Neural cell (in vitro differentiated cells): Measurements from ENCODE around the gene CDH12. TPM values are rescaled to one million over a fixed set of nuclear protein-coding genes. Genes with fewer than 3 reads are reported as not detected.

Experiments
- H2AFZ ChIP-seq: fragments of 200-600, 300-800 bp; sonication (generic), shearing (Covaris generic); 2 replicates; pipeline ENCODE4 v1.6.0; 2014; ENCODE audit warnings: low read depth, mild to moderate bottlenecking, antibody characterized with exemption, low read length, moderate library complexity
- H3F3A ChIP-seq: fragments of 200-600 bp; shearing (Covaris generic); 2 replicates; pipeline ENCODE4 v1.6.1; 2016; ENCODE audit warnings: mild to moderate bottlenecking, moderate library complexity, mixed read lengths, antibody characterized with exemption, low read length; ENCODE audit not compliant: insufficient read depth, poor library complexity, severe bottlenecking
- H3K27ac ChIP-seq: fragments of 200-600, 300-800 bp; sonication (generic), shearing (Covaris generic); 2 replicates; pipeline ENCODE4 v1.5.1; 2014; ENCODE audit warnings: mild to moderate bottlenecking, low read length, moderate library complexity
- H3K27me3 ChIP-seq: fragments of 300-800, 200-600 bp; sonication (generic), shearing (Covaris generic); 2 replicates; pipeline ENCODE4 v1.6.0; 2014; ENCODE audit warnings: mild to moderate bottlenecking, low read depth, low read length, moderate library complexity; ENCODE audit not compliant: insufficient read depth
- H3K36me3 ChIP-seq: fragments of 300-800, 200-600 bp; sonication (generic), shearing (Covaris generic); 2 replicates; pipeline ENCODE4 v1.5.1; 2014; ENCODE audit warnings: mild to moderate bottlenecking, antibody characterized with exemption, low read length, moderate library complexity; ENCODE audit not compliant: insufficient read depth
- H3K4me2 ChIP-seq: fragments of 300-800, 200-600 bp; sonication (generic), shearing (Covaris generic); 2 replicates; pipeline ENCODE4 v1.6.0; 2014; ENCODE audit warnings: mild to moderate bottlenecking, low read length
- H3K4me3 ChIP-seq: fragments of 300-800, 200-600 bp; sonication (generic), shearing (Covaris generic); 2 replicates; pipeline ENCODE4 v1.5.1; 2014; ENCODE audit warnings: mild to moderate bottlenecking, low read length, moderate library complexity
- H3K79me2 ChIP-seq: fragments of 200-600 bp; shearing (Covaris generic); replicated peaks from 2 replicates; pipeline ENCODE4 v1.6.0; 2014; ENCODE audit warnings: mild to moderate bottlenecking, low read length, moderate library complexity; ENCODE audit not compliant: insufficient read depth
- H3K9ac ChIP-seq: fragments of 300-800, 200-600 bp; sonication (generic), shearing (Covaris generic); 2 replicates; pipeline ENCODE4 v1.6.1; 2016; ENCODE audit warnings: mild to moderate bottlenecking, low read length, mixed read lengths
- H3K9me2 ChIP-seq: fragments of 200-600 bp; shearing (Covaris generic); 2 replicates; pipeline ENCODE4 v1.6.1; 2016; ENCODE audit warnings: mild to moderate bottlenecking, low read length, mixed read lengths; ENCODE audit not compliant: insufficient read depth
- H3K9me3 ChIP-seq: fragments of 200-600, 300-800 bp; sonication (generic), shearing (Covaris generic); 2 replicates; pipeline ENCODE4 v1.6.1; 2016; ENCODE audit warnings: mild to moderate bottlenecking, mixed run types, low read length, moderate library complexity, mixed read lengths
- H4K20me1 ChIP-seq: fragments of 200-600 bp; shearing (Covaris generic); 2 replicates; pipeline ENCODE4 v1.6.1; 2016; ENCODE audit warnings: mild to moderate bottlenecking, mixed run types; ENCODE audit not compliant: insufficient read depth
- EP300 ChIP-seq: fragments of 450-650 bp; conservative IDR thresholded peaks from 2 replicates; pipeline ENCODE4 v1.6.1; 2014; ENCODE audit warnings: antibody characterized with exemption, mild to moderate bottlenecking, moderate library complexity; ENCODE audit not compliant: poor library complexity, severe bottlenecking
- EZH2 ChIP-seq: fragments of 200-600, 300-800 bp; shearing (Covaris generic), sonication (generic); IDR thresholded peaks from 2 replicates; pipeline ENCODE4 v1.6.1; 2014; ENCODE audit warnings: antibody characterized with exemption, low read length, borderline replicate concordance, mild to moderate bottlenecking; ENCODE audit not compliant: insufficient read depth, poor library complexity, severe bottlenecking
- MXI1 ChIP-seq: fragments of 450-650 bp; conservative IDR thresholded peaks from 2 replicates; pipeline ENCODE4 v1.6.1; 2014; ENCODE audit warnings: antibody characterized with exemption, mild to moderate bottlenecking; ENCODE audit not compliant: poor library complexity, severe bottlenecking
- POLR2AphosphoS5 ChIP-seq: IDR thresholded peaks from 2 replicates; pipeline ENCODE4 v1.6.1; 2012
- RAD21 ChIP-seq: fragments of 450-650 bp; conservative IDR thresholded peaks from 2 replicates; pipeline ENCODE4 v1.6.1; 2014; ENCODE audit warnings: antibody characterized with exemption, mild to moderate bottlenecking, moderate library complexity
- SMC3 ChIP-seq: fragments of 450-650 bp; conservative IDR thresholded peaks from 2 replicates; pipeline ENCODE4 v1.6.1; 2014; ENCODE audit warnings: antibody characterized with exemption, mild to moderate bottlenecking, moderate library complexity; ENCODE audit not compliant: poor library complexity
- TAF1 ChIP-seq: IDR thresholded peaks from 2 replicates; pipeline ENCODE4 v1.6.1; 2012; ENCODE audit warnings: low read depth
- polyA plus RNA-seq: library from polyadenylated mRNA; depleted of rRNA; stranded (reverse); fragments of >200 nt; gene quantifications from 2 replicates; pipeline ENCODE4 v1.2.3, GENCODE V29; 2014
- TF ChIP-seq, protein P1 (sequence below): fragments of 450-650 bp; IDR thresholded peaks from 2 replicates; pipeline ENCODE4 v1.5.1; 2014; ENCODE audit warnings: antibody characterized with exemption, mild to moderate bottlenecking, moderate library complexity; ENCODE audit not compliant: poor library complexity, severe bottlenecking
- TF ChIP-seq, protein P2 (sequence below): IDR thresholded peaks from 2 replicates; pipeline ENCODE4 v1.6.1; 2012; ENCODE audit warnings: borderline replicate concordance

Gene CDH12
- polyA plus RNA-seq, 1 donor from 2014 or later: 2.1 TPM

DNA sequence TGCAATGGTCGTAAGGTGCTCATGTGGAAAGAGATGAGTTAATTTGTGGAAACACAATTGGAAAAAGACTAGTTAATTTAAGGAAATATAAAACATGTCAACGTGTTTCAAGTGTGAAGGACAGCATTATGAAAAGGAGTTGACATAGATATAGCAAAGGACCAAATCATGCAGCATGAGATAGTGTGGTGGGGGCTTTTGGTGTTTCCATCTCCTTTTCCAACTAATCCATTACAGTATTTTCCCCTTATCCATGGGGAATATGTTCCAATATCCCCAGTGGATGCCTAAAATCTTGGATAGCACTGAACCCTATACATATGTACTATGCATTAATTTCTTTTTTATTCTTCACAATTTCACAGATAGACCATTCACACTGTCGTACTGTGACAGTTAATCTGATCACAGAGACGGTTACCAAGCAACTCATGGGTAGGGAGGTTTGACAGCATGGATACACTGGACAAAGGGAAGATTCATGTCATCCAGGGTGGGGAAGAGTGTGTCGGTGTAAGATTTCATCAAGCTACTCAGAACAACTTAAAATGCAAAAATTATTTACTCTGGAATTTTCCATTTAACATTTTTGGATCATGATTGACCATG, 238.6 kb downstream of the CDH12 start:
- Histone ChIP-seq H2AFZ (no peak overlapping the region), H3F3A (no peaks in the 10 kb centered on the region), H3K27ac (peak overlapping the region; percentile 50), H3K79me2 (no peaks in the 10 kb centered on the region), H3K4me3 (peak overlapping the region; percentile 21), H4K20me1 (no peaks in the 10 kb centered on the region), H3K27me3 (no peaks in the 10 kb centered on the region), H3K9me2 (no peaks in the 10 kb centered on the region), H3K9ac (no peak overlapping the region), H3K9me3 (no peaks in the 10 kb centered on the region), H3K36me3 (no peaks in the 10 kb centered on the region), H3K4me2 (peak overlapping the region; percentile 42)
- TF ChIP-seq MXI1: no peak
- TF ChIP-seq EP300: peak; percentile 66

DNA sequence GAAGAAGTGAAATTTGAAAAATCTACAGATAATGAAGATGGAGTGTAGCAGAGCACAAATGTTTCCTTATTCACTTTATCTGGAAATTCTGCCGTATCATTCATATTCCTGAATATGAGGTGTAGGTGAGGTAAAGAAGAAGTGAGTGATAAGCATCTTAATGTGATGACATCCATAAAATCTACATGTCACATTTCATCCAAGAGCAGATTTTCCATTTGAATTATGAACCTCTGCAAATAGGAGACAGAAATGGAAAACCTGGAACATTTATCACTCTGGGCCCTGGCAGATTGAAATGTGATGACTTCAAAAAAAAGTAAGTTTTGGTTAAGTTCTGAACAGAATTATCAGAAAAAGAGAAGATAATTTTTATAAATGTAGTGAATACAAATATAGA, 240.2 kb downstream of the CDH12 start:
- no peaks in the 10 kb centered on the region for H3K9me2 ChIP-seq
- TF ChIP-seq POLR2AphosphoS5 (peak; percentile 43), RAD21 (no peak), EP300 (peak; percentile 77), TAF1 (no peak), MXI1 (no peak)
- TF ChIP-seq, protein P1, sequence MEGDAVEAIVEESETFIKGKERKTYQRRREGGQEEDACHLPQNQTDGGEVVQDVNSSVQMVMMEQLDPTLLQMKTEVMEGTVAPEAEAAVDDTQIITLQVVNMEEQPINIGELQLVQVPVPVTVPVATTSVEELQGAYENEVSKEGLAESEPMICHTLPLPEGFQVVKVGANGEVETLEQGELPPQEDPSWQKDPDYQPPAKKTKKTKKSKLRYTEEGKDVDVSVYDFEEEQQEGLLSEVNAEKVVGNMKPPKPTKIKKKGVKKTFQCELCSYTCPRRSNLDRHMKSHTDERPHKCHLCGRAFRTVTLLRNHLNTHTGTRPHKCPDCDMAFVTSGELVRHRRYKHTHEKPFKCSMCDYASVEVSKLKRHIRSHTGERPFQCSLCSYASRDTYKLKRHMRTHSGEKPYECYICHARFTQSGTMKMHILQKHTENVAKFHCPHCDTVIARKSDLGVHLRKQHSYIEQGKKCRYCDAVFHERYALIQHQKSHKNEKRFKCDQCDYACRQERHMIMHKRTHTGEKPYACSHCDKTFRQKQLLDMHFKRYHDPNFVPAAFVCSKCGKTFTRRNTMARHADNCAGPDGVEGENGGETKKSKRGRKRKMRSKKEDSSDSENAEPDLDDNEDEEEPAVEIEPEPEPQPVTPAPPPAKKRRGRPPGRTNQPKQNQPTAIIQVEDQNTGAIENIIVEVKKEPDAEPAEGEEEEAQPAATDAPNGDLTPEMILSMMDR: no peak
- TF ChIP-seq, protein P2, sequence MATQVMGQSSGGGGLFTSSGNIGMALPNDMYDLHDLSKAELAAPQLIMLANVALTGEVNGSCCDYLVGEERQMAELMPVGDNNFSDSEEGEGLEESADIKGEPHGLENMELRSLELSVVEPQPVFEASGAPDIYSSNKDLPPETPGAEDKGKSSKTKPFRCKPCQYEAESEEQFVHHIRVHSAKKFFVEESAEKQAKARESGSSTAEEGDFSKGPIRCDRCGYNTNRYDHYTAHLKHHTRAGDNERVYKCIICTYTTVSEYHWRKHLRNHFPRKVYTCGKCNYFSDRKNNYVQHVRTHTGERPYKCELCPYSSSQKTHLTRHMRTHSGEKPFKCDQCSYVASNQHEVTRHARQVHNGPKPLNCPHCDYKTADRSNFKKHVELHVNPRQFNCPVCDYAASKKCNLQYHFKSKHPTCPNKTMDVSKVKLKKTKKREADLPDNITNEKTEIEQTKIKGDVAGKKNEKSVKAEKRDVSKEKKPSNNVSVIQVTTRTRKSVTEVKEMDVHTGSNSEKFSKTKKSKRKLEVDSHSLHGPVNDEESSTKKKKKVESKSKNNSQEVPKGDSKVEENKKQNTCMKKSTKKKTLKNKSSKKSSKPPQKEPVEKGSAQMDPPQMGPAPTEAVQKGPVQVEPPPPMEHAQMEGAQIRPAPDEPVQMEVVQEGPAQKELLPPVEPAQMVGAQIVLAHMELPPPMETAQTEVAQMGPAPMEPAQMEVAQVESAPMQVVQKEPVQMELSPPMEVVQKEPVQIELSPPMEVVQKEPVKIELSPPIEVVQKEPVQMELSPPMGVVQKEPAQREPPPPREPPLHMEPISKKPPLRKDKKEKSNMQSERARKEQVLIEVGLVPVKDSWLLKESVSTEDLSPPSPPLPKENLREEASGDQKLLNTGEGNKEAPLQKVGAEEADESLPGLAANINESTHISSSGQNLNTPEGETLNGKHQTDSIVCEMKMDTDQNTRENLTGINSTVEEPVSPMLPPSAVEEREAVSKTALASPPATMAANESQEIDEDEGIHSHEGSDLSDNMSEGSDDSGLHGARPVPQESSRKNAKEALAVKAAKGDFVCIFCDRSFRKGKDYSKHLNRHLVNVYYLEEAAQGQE: peak; percentile 97
- H3K79me2 ChIP-seq: no peaks in the 10 kb centered on the region
- no peaks in the 10 kb centered on the region for H3F3A ChIP-seq
- H4K20me1 ChIP-seq: no peaks in the 10 kb centered on the region
- no peak overlapping the region for H3K4me3 ChIP-seq
- no peaks in the 10 kb centered on the region for H3K9me3 ChIP-seq
- H3K36me3 ChIP-seq: no peaks in the 10 kb centered on the region
- no peaks in the 10 kb centered on the region for H3K27me3 ChIP-seq
- H3K27ac ChIP-seq: no peak overlapping the region
- no peak overlapping the region for H3K4me2 ChIP-seq
- no peak overlapping the region for H2AFZ ChIP-seq
- no peak overlapping the region for H3K9ac ChIP-seq

DNA sequence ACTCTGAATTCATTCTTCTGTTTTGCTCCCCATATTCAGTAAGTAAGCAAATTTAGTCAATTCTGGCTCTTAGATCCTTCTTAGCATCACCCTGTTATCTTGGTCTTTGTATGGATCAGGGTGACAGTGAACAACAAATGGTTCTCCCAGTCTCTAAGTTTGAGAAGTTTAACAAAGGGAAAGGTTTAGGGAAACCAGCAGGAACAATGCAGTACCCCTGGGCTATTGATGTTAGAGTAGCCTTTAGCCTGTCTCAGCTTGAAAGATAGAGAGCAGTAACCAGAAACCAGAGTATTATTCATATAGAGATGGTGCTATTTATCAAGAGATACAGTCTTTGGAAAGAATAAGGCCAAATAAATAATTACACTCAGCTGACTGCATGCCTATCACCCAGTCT, 241.8 kb downstream of the CDH12 start:
- no peaks in the 10 kb centered on the region for H3K9me3 ChIP-seq
- no peak overlapping the region for H2AFZ ChIP-seq
- H3F3A ChIP-seq: no peaks in the 10 kb centered on the region
- no peaks in the 10 kb centered on the region for H3K36me3 ChIP-seq
- TF ChIP-seq EZH2 (no peak), SMC3 (no peak), EP300 (no peak), TAF1 (no peak), MXI1 (no peak), POLR2AphosphoS5 (no peak), RAD21 (no peak)
- TF ChIP-seq, protein P2: no peak
- TF ChIP-seq, protein P1: no peak
- H3K79me2 ChIP-seq: no peaks in the 10 kb centered on the region
- no peaks in the 10 kb centered on the region for H3K9me2 ChIP-seq
- H3K4me2 ChIP-seq: no peak overlapping the region
- no peak overlapping the region for H3K4me3 ChIP-seq
- no peaks in the 10 kb centered on the region for H4K20me1 ChIP-seq
- no peak overlapping the region for H3K9ac ChIP-seq
- H3K27me3 ChIP-seq: no peaks in the 10 kb centered on the region
- no peak overlapping the region for H3K27ac ChIP-seq
